Measurements from ENCODE around the gene PROZ. TPM values are rescaled to one million over a fixed set of nuclear protein-coding genes. Genes with fewer than 3 reads are reported as not detected.

The PROZ gene
- total and polyA plus RNA-seq, 5 donors = 0.14 to 0.15 TPM; not detected in 3

- H3K27ac ChIP-seq (ENCODE audit: low read length) = no peak overlapping the region
- intact Hi-C loops (cut with DNase I) = no loop called here
- 84% methylated on average over 12 of the region's 12 CpGs for WGBS
- no peaks in the 10 kb centered on the region for H3K4me1 ChIP-seq (ENCODE audit: control insufficient read depth, insufficient read depth, low read length)
- no peaks in the 10 kb centered on the region for H3K9me3 ChIP-seq (ENCODE audit: control insufficient read depth, low read length)
- H3K27me3 ChIP-seq (ENCODE audit: control insufficient read depth, insufficient read depth) = no peaks in the 10 kb centered on the region
- no peak for ATAC-seq
- no peak overlapping the region for H3K4me3 ChIP-seq (ENCODE audit: low read length)
- no peak for DNase-seq
Measured at GRCh38 chr13:113144255-113144629, 14.2 kb upstream of the PROZ start.

DNA sequence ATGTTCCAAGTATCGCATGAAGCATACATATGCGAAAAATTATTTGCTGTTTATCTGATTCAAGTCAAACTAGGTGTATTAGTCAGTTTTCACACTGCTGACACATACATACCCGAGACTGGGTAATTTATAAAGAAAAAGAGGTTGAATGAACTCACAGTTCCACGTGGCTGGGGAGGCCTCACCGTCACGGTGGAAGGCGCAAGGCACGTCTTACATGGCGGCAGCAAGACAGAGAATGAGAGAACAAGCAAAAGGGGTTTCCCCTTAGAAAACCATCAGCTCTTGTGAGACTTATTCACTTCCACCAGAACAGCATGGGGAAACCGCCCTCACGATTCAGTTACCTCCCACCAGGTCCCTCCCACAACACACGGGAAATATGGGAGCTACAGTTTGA lies 13.0 kb upstream of the PROZ start:
- no peaks in the 10 kb centered on the region for H3K4me1 ChIP-seq (ENCODE audit: control insufficient read depth, insufficient read depth, low read length)
- no peak overlapping the region for H3K4me3 ChIP-seq (ENCODE audit: low read length)
- ATAC-seq = no peak
- H3K27me3 ChIP-seq (ENCODE audit: control insufficient read depth, insufficient read depth) = no peaks in the 10 kb centered on the region
- no peaks in the 10 kb centered on the region for H3K9me3 ChIP-seq (ENCODE audit: control insufficient read depth, low read length)
- DNase-seq = no peak
- intact Hi-C loops (cut with DNase I) = no loop called here
- WGBS = 84% methylated on average over 12 of the region's 12 CpGs
- H3K27ac ChIP-seq (ENCODE audit: low read length) = no peak overlapping the region

- Histone ChIP-seq H3K4me3 (ENCODE audit: low read length) (no peak overlapping the region), H3K27ac (ENCODE audit: low read length) (no peak overlapping the region), H3K4me1 (ENCODE audit: control insufficient read depth, insufficient read depth, low read length) (no peaks in the 10 kb centered on the region), H3K27me3 (ENCODE audit: control insufficient read depth, insufficient read depth) (no peaks in the 10 kb centered on the region), H3K9me3 (ENCODE audit: control insufficient read depth, low read length) (no peaks in the 10 kb centered on the region)
- WGBS = 85% methylated on average over 15 of the region's 15 CpGs
- intact Hi-C loops (cut with DNase I) = no loop called here
- ATAC-seq (no peak), DNase-seq (no peak)
Measured at GRCh38 chr13:113145911-113146598, 12.4 kb upstream of the PROZ start.

DNA sequence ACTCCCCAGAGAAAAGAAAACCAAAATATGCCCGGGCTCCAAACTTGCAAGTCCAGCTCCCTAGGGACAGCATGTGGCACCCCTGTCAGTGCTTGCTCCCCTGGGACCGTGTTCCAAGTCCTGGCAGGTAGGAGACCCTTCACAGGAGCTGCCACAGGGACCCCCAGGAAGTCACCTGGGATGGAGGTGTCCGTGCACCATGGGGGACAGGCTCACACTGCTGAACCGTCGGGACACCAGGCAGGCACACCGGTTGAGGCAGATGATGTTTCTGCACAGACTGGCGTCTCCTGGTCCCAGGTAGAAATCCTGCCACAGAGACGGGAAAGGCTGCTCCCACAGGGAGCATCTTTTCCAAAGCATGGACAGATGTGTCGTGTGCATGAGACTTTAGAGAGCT lies 11.7 kb upstream of the PROZ start:
- DNase-seq = no peak
- ATAC-seq = no peak
- H3K27me3 ChIP-seq (ENCODE audit: control insufficient read depth, insufficient read depth) = no peaks in the 10 kb centered on the region
- H3K9me3 ChIP-seq (ENCODE audit: control insufficient read depth, low read length) = no peaks in the 10 kb centered on the region
- no peaks in the 10 kb centered on the region for H3K4me1 ChIP-seq (ENCODE audit: control insufficient read depth, insufficient read depth, low read length)
- H3K4me3 ChIP-seq (ENCODE audit: low read length) = no peak overlapping the region
- no peak overlapping the region for H3K27ac ChIP-seq (ENCODE audit: low read length)
- WGBS = 82% methylated on average over 9 of the region's 9 CpGs
- intact Hi-C loops (cut with DNase I) = no loop called here

DNA sequence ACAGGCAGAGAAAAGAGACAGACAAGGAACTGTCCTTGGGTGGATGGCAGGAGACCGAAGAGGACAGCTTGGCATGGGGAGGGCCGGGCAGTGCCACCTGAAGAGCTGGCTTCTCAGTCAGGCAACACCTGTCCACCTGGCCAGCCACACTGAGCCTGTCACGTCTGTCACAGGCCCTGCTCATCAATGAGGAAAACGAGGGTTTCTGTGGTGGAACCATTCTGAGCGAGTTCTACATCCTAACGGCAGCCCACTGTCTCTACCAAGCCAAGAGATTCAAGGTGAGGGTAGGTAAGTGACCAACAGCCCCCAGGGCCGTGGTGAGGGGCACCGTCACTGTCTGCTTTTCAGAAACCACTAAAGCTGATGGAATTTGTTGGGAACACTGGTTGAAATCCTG lies 11.2 kb upstream of the PROZ start:
- DNase-seq (no peak), ATAC-seq (no peak)
- no peaks in the 10 kb centered on the region for H3K4me1 ChIP-seq (ENCODE audit: control insufficient read depth, insufficient read depth, low read length)
- no peak overlapping the region for H3K27ac ChIP-seq (ENCODE audit: low read length)
- intact Hi-C loops (cut with DNase I) = no loop called here
- no peaks in the 10 kb centered on the region for H3K27me3 ChIP-seq (ENCODE audit: control insufficient read depth, insufficient read depth)
- WGBS = 88% methylated on average over 8 of the region's 8 CpGs
- no peaks in the 10 kb centered on the region for H3K9me3 ChIP-seq (ENCODE audit: control insufficient read depth, low read length)
- H3K4me3 ChIP-seq (ENCODE audit: low read length) = no peak overlapping the region

GRCh38 chr13:113148407-113148806 lies 10.0 kb upstream of the PROZ start:
- DNase-seq (no peak), ATAC-seq (no peak)
- H3K4me3 ChIP-seq (ENCODE audit: low read length) = no peak overlapping the region
- H3K4me1 ChIP-seq (ENCODE audit: control insufficient read depth, insufficient read depth, low read length) = no peaks in the 10 kb centered on the region
- H3K27me3 ChIP-seq (ENCODE audit: control insufficient read depth, insufficient read depth) = no peaks in the 10 kb centered on the region
- H3K9me3 ChIP-seq (ENCODE audit: control insufficient read depth, low read length) = no peaks in the 10 kb centered on the region
- intact Hi-C loops (cut with DNase I) = no loop called here
- no peak overlapping the region for H3K27ac ChIP-seq (ENCODE audit: low read length)
- WGBS = 93% methylated on average over 13 of the region's 13 CpGs

DNA sequence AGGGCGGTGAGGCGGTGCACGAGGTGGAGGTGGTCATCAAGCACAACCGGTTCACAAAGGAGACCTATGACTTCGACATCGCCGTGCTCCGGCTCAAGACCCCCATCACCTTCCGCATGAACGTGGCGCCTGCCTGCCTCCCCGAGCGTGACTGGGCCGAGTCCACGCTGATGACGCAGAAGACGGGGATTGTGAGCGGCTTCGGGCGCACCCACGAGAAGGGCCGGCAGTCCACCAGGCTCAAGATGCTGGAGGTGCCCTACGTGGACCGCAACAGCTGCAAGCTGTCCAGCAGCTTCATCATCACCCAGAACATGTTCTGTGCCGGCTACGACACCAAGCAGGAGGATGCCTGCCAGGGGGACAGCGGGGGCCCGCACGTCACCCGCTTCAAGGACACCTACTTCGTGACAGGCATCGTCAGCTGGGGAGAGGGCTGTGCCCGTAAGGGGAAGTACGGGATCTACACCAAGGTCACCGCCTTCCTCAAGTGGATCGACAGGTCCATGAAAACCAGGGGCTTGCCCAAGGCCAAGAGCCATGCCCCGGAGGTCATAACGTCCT lies 9.4 kb upstream of the PROZ start:
- Histone ChIP-seq H3K9me3 (ENCODE audit: control insufficient read depth, low read length) (no peaks in the 10 kb centered on the region), H3K27ac (ENCODE audit: low read length) (no peak overlapping the region), H3K4me3 (ENCODE audit: low read length) (no peak overlapping the region), H3K4me1 (ENCODE audit: control insufficient read depth, insufficient read depth, low read length) (no peaks in the 10 kb centered on the region), H3K27me3 (ENCODE audit: control insufficient read depth, insufficient read depth) (no peaks in the 10 kb centered on the region)
- ATAC-seq (no peak), DNase-seq (no peak)
- WGBS = 94% methylated on average over 38 of the region's 38 CpGs
- intact Hi-C loops (cut with DNase I) = no loop called here

DNA sequence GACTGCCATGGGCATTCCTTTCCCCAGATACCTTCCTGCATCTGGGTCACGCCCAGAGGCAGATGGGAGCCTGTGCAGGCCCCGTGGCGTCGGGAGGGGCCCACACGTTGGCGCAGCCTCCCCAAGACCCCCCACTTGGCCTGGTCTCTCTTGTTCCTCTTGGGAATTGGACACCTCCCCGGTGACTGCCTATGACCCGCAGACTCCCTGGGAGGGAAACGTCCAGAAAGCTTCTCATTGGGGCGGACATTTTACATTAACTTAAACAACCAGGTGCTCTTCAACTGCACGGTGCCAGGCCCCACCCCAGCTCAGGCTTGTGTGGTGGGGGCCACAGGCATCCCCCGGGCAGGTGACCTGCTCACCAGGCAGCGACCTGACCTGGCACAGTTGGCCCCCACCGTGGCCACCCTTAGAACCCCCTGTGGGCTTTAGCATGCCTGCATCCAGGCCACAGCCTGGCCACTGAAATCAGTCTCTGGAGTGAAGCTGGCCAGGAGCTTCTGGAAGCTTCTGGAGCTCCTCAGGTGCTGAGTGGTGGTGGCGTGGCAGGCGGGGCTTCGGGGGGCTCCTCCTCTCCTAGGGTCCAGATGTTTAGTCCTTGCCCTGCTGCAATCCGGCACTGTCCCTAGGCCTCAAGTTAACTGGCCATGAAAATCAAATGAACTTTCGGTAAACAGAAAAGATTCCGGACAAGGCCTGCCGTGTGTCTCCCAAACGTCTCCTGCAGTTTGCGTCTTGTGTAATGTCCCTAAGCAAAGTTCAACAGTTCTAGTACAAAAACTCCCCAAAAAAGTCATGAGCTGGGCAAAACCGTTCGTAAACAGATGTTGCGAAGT lies 8.5 kb upstream of the PROZ start:
- H3K27ac ChIP-seq (ENCODE audit: low read length) = no peak overlapping the region
- no peak overlapping the region for H3K4me3 ChIP-seq (ENCODE audit: low read length)
- no peaks in the 10 kb centered on the region for H3K9me3 ChIP-seq (ENCODE audit: control insufficient read depth, low read length)
- intact Hi-C loops (cut with DNase I) = no loop called here
- ATAC-seq (no peak), DNase-seq (no peak)
- H3K27me3 ChIP-seq (ENCODE audit: control insufficient read depth, insufficient read depth) = no peaks in the 10 kb centered on the region
- no peaks in the 10 kb centered on the region for H3K4me1 ChIP-seq (ENCODE audit: control insufficient read depth, insufficient read depth, low read length)
- whole genome bisulfite sequencing = 89% methylated on average over 26 of the region's 26 CpGs

- Histone ChIP-seq H3K27me3 (ENCODE audit: control insufficient read depth, insufficient read depth) (no peaks in the 10 kb centered on the region), H3K9me3 (ENCODE audit: control insufficient read depth, low read length) (no peaks in the 10 kb centered on the region), H3K27ac (ENCODE audit: low read length) (no peak overlapping the region), H3K4me1 (ENCODE audit: control insufficient read depth, insufficient read depth, low read length) (no peaks in the 10 kb centered on the region), H3K4me3 (ENCODE audit: low read length) (no peak overlapping the region)
- ATAC-seq (no peak), DNase-seq (no peak)
- WGBS = 89% methylated on average over 31 of the region's 31 CpGs
- intact Hi-C loops (cut with DNase I) = no loop called here
Measured at GRCh38 chr13:113150550-113151365, 7.7 kb upstream of the PROZ start.

DNA sequence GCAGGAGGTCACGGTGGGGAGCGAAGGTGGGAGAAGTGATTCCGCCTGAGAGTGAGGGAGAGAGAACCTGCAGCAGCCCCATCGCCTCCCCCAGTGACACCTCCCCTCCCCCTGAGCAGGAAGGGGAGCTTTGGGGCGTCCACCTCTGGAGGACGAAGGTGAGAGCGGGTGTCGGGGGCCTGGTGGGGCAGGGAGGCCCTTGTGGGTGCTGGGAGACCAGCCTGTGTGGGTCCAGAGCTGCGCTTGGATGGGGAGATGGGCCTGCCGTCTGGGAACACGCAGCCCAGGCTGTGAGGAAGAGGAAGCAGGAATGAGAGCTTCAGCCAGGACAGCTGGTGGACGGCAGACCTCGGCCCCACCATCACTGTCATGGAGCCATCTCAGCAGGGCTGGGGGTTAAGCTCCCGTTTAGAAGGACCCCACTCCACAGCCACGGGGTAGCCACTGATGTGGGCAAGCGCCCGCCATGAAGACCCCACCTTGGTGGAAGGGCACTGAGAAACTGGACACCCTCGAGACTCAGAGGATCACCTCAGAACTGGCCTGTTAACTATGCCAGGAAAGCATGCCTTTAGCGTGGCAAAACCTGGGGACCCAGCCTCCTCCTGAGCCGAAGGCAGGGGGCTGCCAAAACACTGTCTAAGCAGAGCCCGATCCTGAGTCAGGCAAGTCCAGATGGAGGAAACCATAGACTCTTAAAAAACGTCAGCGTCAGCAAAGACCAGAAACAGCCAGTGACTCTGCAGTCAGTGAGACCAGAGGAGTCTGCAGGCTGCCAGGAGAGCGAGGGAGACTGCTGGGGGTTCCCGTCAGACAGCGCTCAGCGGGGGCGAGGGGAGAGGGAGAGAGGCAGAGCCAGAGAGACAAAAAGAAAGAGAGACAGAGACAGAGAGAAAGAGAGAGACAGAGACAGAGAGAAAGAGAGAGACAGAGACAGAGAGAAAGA lies 6.4 kb upstream of the PROZ start:
- peak overlapping the region; percentile 19 for H3K4me3 ChIP-seq (ENCODE audit: low read length)

More for the DNA sequence above, 6.4 kb upstream of the PROZ start:
- no peaks in the 10 kb centered on the region for H3K4me1 ChIP-seq (ENCODE audit: control insufficient read depth, insufficient read depth, low read length)
- H3K27ac ChIP-seq (ENCODE audit: low read length) = no peak overlapping the region
- intact Hi-C loops (cut with DNase I) = no loop called here
- DNase-seq (peak in 1 of 3 donors; percentile 69), ATAC-seq (peak; percentile 4 to 20)
- no peaks in the 10 kb centered on the region for H3K9me3 ChIP-seq (ENCODE audit: control insufficient read depth, low read length)
- 60% methylated on average over 28 of the region's 28 CpGs for WGBS
- H3K27me3 ChIP-seq (ENCODE audit: control insufficient read depth, insufficient read depth) = no peaks in the 10 kb centered on the region

All from right cardiac atrium (tissue), 5 donors.